ENCODE data around the gene C12orf56. TPM values are rescaled to one million over a fixed set of nuclear protein-coding genes. Genes with fewer than 3 reads are reported as not detected.

Gene C12orf56
- total and polyA plus RNA-seq, 2 donors, result 3.7 to 7.1 TPM

- H3K4me1 ChIP-seq (ENCODE audit: control insufficient read depth in 2 of 2, insufficient read depth in 2 of 2, low read length in 2 of 2), result no peaks in the 10 kb centered on the region
- H3K27me3 ChIP-seq (ENCODE audit: control insufficient read depth in 2 of 2, insufficient read depth in 1 of 2, low read length in 1 of 2), result no peaks in the 10 kb centered on the region
- no peaks in the 10 kb centered on the region for H3K36me3 ChIP-seq (ENCODE audit: control insufficient read depth in 2 of 2, insufficient read depth in 2 of 2, low read length in 1 of 2)
- H3K4me3 ChIP-seq (ENCODE audit: low read length in 2 of 2), result no peak overlapping the region
- no peak for DNase-seq (ENCODE audit: low read depth in 6 of 9, low spot score in 9 of 9)
- 98% methylated on average over 4 of the region's 4 CpGs for WGBS
- no peak overlapping the region for H3K27ac ChIP-seq (ENCODE audit: low read depth in 1 of 2, low read length in 1 of 2)
- no peaks in the 10 kb centered on the region for H3K9me3 ChIP-seq (ENCODE audit: control insufficient read depth in 2 of 2, insufficient read depth in 1 of 2, low read length in 1 of 2)
Measured at GRCh38 chr12:64243809-64244208, 146.7 kb downstream of the C12orf56 start.

- no peak overlapping the region for H3K27ac ChIP-seq (ENCODE audit: low read depth in 1 of 2, low read length in 1 of 2)
- no peaks in the 10 kb centered on the region for H3K4me1 ChIP-seq (ENCODE audit: control insufficient read depth in 2 of 2, insufficient read depth in 2 of 2, low read length in 2 of 2)
- no peaks in the 10 kb centered on the region for H3K27me3 ChIP-seq (ENCODE audit: control insufficient read depth in 2 of 2, insufficient read depth in 1 of 2, low read length in 1 of 2)
- no peak overlapping the region for H3K4me3 ChIP-seq (ENCODE audit: low read length in 2 of 2)
- 97% methylated on average over 3 of the region's 3 CpGs for WGBS
- H3K36me3 ChIP-seq (ENCODE audit: control insufficient read depth in 2 of 2, insufficient read depth in 2 of 2, low read length in 1 of 2), result no peaks in the 10 kb centered on the region
- no peaks in the 10 kb centered on the region for H3K9me3 ChIP-seq (ENCODE audit: control insufficient read depth in 2 of 2, insufficient read depth in 1 of 2, low read length in 1 of 2)
- no peak for DNase-seq (ENCODE audit: low read depth in 6 of 9, low spot score in 9 of 9)
Measured at GRCh38 chr12:64240781-64241180, 149.8 kb downstream of the C12orf56 start.

- Histone ChIP-seq H3K4me1 (ENCODE audit: control insufficient read depth in 2 of 2, insufficient read depth in 2 of 2, low read length in 2 of 2) (no peaks in the 10 kb centered on the region), H3K9me3 (ENCODE audit: control insufficient read depth in 2 of 2, insufficient read depth in 1 of 2, low read length in 1 of 2) (no peaks in the 10 kb centered on the region), H3K36me3 (ENCODE audit: control insufficient read depth in 2 of 2, insufficient read depth in 2 of 2, low read length in 1 of 2) (no peaks in the 10 kb centered on the region), H3K27me3 (ENCODE audit: control insufficient read depth in 2 of 2, insufficient read depth in 1 of 2, low read length in 1 of 2) (no peaks in the 10 kb centered on the region), H3K4me3 (ENCODE audit: low read length in 2 of 2) (no peak overlapping the region), H3K27ac (ENCODE audit: low read depth in 1 of 2, low read length in 1 of 2) (no peak overlapping the region)
- no peak for DNase-seq (ENCODE audit: low read depth in 6 of 9, low spot score in 9 of 9)
Measured at GRCh38 chr12:64237382-64237781, 153.2 kb downstream of the C12orf56 start.

- H3K27ac ChIP-seq (ENCODE audit: low read depth in 1 of 2, low read length in 1 of 2), result no peak overlapping the region
- H3K4me1 ChIP-seq (ENCODE audit: control insufficient read depth in 2 of 2, insufficient read depth in 2 of 2, low read length in 2 of 2), result no peaks in the 10 kb centered on the region
- no peak overlapping the region for H3K4me3 ChIP-seq (ENCODE audit: low read length in 2 of 2)
- no peaks in the 10 kb centered on the region for H3K36me3 ChIP-seq (ENCODE audit: control insufficient read depth in 2 of 2, insufficient read depth in 2 of 2, low read length in 1 of 2)
- no peak for DNase-seq (ENCODE audit: low read depth in 6 of 9, low spot score in 9 of 9)
- H3K9me3 ChIP-seq (ENCODE audit: control insufficient read depth in 2 of 2, insufficient read depth in 1 of 2, low read length in 1 of 2), result no peaks in the 10 kb centered on the region
- H3K27me3 ChIP-seq (ENCODE audit: control insufficient read depth in 2 of 2, insufficient read depth in 1 of 2, low read length in 1 of 2), result no peaks in the 10 kb centered on the region
Measured at GRCh38 chr12:64236549-64236948, 154.0 kb downstream of the C12orf56 start.

DNA sequence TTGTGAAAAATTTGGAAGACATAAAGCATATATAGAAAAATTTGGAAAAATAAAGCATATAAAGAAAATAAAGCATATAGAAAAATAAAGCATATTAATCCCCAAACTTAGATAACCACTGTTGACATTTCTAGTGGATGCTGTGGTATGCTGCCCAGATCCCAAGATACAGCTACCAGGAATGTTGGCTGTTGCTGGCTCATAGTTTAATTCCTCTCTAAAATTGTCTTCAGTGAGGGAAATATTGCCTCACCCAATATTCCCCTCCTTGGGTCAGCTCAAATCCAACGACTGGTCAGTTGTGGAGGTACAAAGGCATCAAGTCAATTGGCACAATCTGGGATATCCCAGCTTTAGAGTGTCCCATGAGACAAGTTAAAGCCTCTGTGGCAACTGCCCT lies 158.4 kb downstream of the C12orf56 start:
- no peak for DNase-seq (ENCODE audit: low read depth in 6 of 9, low spot score in 9 of 9)
- H3K4me3 ChIP-seq (ENCODE audit: low read length in 2 of 2), result no peak overlapping the region
- no peak overlapping the region for H3K27ac ChIP-seq (ENCODE audit: low read depth in 1 of 2, low read length in 1 of 2)
- no peaks in the 10 kb centered on the region for H3K9me3 ChIP-seq (ENCODE audit: control insufficient read depth in 2 of 2, insufficient read depth in 1 of 2, low read length in 1 of 2)
- WGBS, result 88% methylated on average over 1 of the region's 1 CpG
- no peaks in the 10 kb centered on the region for H3K27me3 ChIP-seq (ENCODE audit: control insufficient read depth in 2 of 2, insufficient read depth in 1 of 2, low read length in 1 of 2)
- H3K36me3 ChIP-seq (ENCODE audit: control insufficient read depth in 2 of 2, insufficient read depth in 2 of 2, low read length in 1 of 2), result no peaks in the 10 kb centered on the region
- H3K4me1 ChIP-seq (ENCODE audit: control insufficient read depth in 2 of 2, insufficient read depth in 2 of 2, low read length in 2 of 2), result no peaks in the 10 kb centered on the region

GRCh38 chr12:64229796-64230195 lies 160.8 kb downstream of the C12orf56 start:
- H3K4me3 ChIP-seq (ENCODE audit: low read length in 2 of 2), result no peak overlapping the region
- no peak for DNase-seq (ENCODE audit: low read depth in 6 of 9, low spot score in 9 of 9)
- WGBS, result 94% methylated on average over 5 of the region's 5 CpGs
- no peak overlapping the region for H3K27ac ChIP-seq (ENCODE audit: low read depth in 1 of 2, low read length in 1 of 2)
- H3K4me1 ChIP-seq (ENCODE audit: control insufficient read depth in 2 of 2, insufficient read depth in 2 of 2, low read length in 2 of 2), result no peaks in the 10 kb centered on the region
- no peaks in the 10 kb centered on the region for H3K27me3 ChIP-seq (ENCODE audit: control insufficient read depth in 2 of 2, insufficient read depth in 1 of 2, low read length in 1 of 2)
- H3K36me3 ChIP-seq (ENCODE audit: control insufficient read depth in 2 of 2, insufficient read depth in 2 of 2, low read length in 1 of 2), result no peaks in the 10 kb centered on the region
- H3K9me3 ChIP-seq (ENCODE audit: control insufficient read depth in 2 of 2, insufficient read depth in 1 of 2, low read length in 1 of 2), result no peaks in the 10 kb centered on the region

DNA sequence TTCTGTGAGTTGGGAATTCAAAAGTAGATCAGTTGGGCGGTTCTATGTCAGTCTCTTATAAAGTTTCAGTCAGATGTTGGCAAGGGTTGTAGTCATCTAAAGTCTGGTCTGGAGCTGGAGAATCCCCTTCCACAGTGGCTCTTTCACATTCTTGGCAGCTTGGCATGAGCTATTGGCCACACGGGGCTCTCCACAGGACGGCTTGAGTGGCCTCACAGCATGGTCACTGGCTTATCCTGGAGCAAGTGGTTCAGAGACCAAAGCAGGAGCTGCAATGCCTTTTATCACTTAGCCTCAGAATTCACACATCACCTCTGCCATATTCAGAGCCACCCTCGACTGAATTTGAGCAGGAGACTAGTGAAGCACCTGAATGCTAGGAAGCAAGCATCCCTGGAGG lies 161.3 kb downstream of the C12orf56 start:
- 80% methylated on average over 4 of the region's 4 CpGs for WGBS
- H3K27ac ChIP-seq (ENCODE audit: low read depth in 1 of 2, low read length in 1 of 2), result no peak overlapping the region

GRCh38 chr12:64225626-64226025 lies 164.9 kb downstream of the C12orf56 start:
- Histone ChIP-seq H3K9me3 (ENCODE audit: control insufficient read depth in 2 of 2, insufficient read depth in 1 of 2, low read length in 1 of 2) (no peaks in the 10 kb centered on the region), H3K27me3 (ENCODE audit: control insufficient read depth in 2 of 2, insufficient read depth in 1 of 2, low read length in 1 of 2) (no peaks in the 10 kb centered on the region), H3K27ac (ENCODE audit: low read depth in 1 of 2, low read length in 1 of 2) (no peak overlapping the region), H3K4me1 (ENCODE audit: control insufficient read depth in 2 of 2, insufficient read depth in 2 of 2, low read length in 2 of 2) (peaks cover 0 to 10% of the 10 kb centered on the region in 2 donors), H3K4me3 (ENCODE audit: low read length in 2 of 2) (no peak overlapping the region), H3K36me3 (ENCODE audit: control insufficient read depth in 2 of 2, insufficient read depth in 2 of 2, low read length in 1 of 2) (no peaks in the 10 kb centered on the region)
- 29% methylated on average over 2 of the region's 2 CpGs for WGBS
- no peak for DNase-seq (ENCODE audit: low read depth in 6 of 9, low spot score in 9 of 9)

More for the DNA sequence above, 161.3 kb downstream of the C12orf56 start:
- H3K4me3 ChIP-seq (ENCODE audit: low read length in 2 of 2), result no peak overlapping the region
- no peaks in the 10 kb centered on the region for H3K27me3 ChIP-seq (ENCODE audit: control insufficient read depth in 2 of 2, insufficient read depth in 1 of 2, low read length in 1 of 2)
- H3K36me3 ChIP-seq (ENCODE audit: control insufficient read depth in 2 of 2, insufficient read depth in 2 of 2, low read length in 1 of 2), result no peaks in the 10 kb centered on the region
- H3K9me3 ChIP-seq (ENCODE audit: control insufficient read depth in 2 of 2, insufficient read depth in 1 of 2, low read length in 1 of 2), result no peaks in the 10 kb centered on the region
- H3K4me1 ChIP-seq (ENCODE audit: control insufficient read depth in 2 of 2, insufficient read depth in 2 of 2, low read length in 2 of 2), result no peaks in the 10 kb centered on the region
- DNase-seq (ENCODE audit: low read depth in 6 of 9, low spot score in 9 of 9), result no peak

DNA sequence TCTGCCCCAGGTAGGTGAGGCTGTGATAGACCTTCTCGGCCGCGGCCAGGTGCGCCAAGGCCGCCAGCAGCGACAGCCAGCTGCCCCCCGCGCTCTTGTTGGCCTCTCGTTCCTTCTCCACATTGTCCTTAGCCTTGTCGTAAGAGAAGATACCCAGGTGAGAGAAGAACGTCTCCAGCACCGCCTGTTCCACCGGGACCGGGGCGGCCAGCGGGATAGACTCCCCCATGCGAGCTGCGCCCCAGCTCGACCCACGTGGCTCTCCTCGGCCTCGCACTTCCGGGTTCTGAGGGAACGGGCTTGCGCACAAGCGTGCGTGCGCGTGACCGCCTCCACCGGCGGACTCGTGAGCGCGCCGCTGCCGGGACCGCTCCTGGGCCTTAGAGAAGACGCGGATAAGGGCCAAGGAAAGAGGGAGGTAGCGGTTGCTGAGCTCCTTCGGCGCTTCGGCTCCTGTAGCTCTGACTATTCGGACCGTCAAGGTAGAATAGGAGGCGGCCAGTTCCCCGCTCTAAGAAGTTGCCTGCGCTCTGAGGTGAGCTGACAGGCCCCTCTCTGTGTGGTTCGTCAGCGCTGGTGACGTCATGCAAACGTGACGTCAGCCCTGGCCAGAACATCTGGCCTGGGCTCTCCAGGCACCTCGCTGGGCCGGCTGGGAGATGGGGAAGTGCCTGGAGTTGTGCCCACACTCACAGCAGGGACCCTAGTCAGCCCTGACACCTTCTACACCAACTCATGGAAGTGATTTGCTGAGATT lies 168.4 kb downstream of the C12orf56 start, which contains the start of gene KICS2:
TSS of gene KICS2 (minus strand) at position 288 of the 757 bp plus-strand sequence. CDS start at position 229, 59 bp downstream.
- H3K9me3 ChIP-seq (ENCODE audit: control insufficient read depth in 2 of 2, insufficient read depth in 1 of 2, low read length in 1 of 2), result no peaks in the 10 kb centered on the region
- H3K27ac ChIP-seq (ENCODE audit: low read depth in 1 of 2, low read length in 1 of 2), result peak within 1 kb of the TSS; percentile 81
- no peaks in the 10 kb centered on the region for H3K27me3 ChIP-seq (ENCODE audit: control insufficient read depth in 2 of 2, insufficient read depth in 1 of 2, low read length in 1 of 2)
- H3K4me3 ChIP-seq (ENCODE audit: low read length in 2 of 2), result peak within 1 kb of the TSS; percentile 68 to 95
- H3K36me3 ChIP-seq (ENCODE audit: control insufficient read depth in 2 of 2, insufficient read depth in 2 of 2, low read length in 1 of 2), result no peaks in the 10 kb centered on the region
- H3K4me1 ChIP-seq (ENCODE audit: control insufficient read depth in 2 of 2, insufficient read depth in 2 of 2, low read length in 2 of 2), result peaks cover 0 to 10% of the 10 kb centered on the region in 2 donors
- peak; percentile 72 to 94 (median 85) for DNase-seq (ENCODE audit: low read depth in 6 of 9, low spot score in 9 of 9)
- WGBS, result under 1% methylated on average over 56 of the region's 56 CpGs

Data from thymus (tissue), 11 donors.